NB4 (cell line): ENCODE data around the gene EPHB1.

Experiments
- DNase-seq: peaks from one replicate; pipeline ENCODE4 v3.0.0; 2010; ENCODE audit warnings: low read depth
- H3K4me3 ChIP-seq: one replicate; pipeline ENCODE4 v1.5.1; 2011; ENCODE audit warnings: mild to moderate bottlenecking, low read depth, low read length, moderate library complexity
- MYC ChIP-seq: IDR thresholded peaks from 2 replicates; pipeline ENCODE4 v1.6.1; 2011; ENCODE audit warnings: low read depth, low read length
- POLR2A ChIP-seq: IDR thresholded peaks from 2 replicates; pipeline ENCODE4 v1.6.1; 2011; ENCODE audit warnings: mild to moderate bottlenecking; ENCODE audit not compliant: insufficient read length; ENCODE audit errors: extremely low read depth
- TF ChIP-seq, protein P1 (sequence below): IDR thresholded peaks from 2 replicates; pipeline ENCODE4 v1.6.1; 2011; ENCODE audit warnings: low read depth, low read length
- TF ChIP-seq, protein P2 (sequence below): IDR thresholded peaks from one replicate; pipeline ENCODE4 v1.5.1; 2012; ENCODE audit warnings: low read depth, low read length

EPHB1 gene

DNA sequence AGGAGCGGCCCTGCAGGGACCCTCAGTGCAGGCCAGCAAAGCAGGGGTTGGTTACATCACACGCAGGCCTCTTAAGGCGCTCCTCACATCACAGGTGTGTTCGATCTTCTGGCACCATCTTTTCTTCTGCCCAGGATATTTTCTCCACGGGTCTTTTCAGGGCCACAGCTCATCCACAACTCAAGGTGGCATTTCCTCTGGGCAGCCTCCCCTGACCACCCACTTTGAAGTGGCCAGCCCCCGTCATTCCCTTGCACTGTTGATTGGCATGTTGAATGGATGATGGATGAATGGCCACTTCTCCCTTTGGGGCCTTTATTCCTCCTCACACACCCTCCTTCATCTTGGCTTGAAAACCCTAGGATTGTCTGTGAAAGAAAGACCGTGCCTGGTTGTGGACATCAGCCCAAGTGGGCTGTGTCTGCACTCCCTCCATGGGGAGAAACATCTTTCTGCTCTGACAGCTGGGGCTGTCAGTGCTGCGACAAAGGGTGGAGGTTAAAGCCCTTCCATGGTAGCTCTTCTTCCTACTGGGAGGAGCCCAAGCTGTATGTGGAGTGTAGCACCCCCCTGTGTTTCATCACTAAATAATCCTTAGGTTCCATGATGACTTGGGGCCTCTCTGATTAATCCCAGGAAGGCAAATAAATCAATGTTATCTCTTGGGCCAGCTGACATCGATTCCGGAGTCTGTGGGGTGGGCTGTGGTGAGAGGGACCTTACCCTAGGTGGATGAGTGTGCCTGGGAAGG, 102.5 kb downstream of the EPHB1 start:
- DNase-seq = no peak
- no peak overlapping the region for H3K4me3 ChIP-seq
- TF ChIP-seq, protein P1, sequence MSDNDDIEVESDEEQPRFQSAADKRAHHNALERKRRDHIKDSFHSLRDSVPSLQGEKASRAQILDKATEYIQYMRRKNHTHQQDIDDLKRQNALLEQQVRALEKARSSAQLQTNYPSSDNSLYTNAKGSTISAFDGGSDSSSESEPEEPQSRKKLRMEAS = no peak
- TF ChIP-seq MYC = no peak
- no peak for TF ChIP-seq POLR2A
- TF ChIP-seq, protein P2, sequence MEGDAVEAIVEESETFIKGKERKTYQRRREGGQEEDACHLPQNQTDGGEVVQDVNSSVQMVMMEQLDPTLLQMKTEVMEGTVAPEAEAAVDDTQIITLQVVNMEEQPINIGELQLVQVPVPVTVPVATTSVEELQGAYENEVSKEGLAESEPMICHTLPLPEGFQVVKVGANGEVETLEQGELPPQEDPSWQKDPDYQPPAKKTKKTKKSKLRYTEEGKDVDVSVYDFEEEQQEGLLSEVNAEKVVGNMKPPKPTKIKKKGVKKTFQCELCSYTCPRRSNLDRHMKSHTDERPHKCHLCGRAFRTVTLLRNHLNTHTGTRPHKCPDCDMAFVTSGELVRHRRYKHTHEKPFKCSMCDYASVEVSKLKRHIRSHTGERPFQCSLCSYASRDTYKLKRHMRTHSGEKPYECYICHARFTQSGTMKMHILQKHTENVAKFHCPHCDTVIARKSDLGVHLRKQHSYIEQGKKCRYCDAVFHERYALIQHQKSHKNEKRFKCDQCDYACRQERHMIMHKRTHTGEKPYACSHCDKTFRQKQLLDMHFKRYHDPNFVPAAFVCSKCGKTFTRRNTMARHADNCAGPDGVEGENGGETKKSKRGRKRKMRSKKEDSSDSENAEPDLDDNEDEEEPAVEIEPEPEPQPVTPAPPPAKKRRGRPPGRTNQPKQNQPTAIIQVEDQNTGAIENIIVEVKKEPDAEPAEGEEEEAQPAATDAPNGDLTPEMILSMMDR = no peak

DNA sequence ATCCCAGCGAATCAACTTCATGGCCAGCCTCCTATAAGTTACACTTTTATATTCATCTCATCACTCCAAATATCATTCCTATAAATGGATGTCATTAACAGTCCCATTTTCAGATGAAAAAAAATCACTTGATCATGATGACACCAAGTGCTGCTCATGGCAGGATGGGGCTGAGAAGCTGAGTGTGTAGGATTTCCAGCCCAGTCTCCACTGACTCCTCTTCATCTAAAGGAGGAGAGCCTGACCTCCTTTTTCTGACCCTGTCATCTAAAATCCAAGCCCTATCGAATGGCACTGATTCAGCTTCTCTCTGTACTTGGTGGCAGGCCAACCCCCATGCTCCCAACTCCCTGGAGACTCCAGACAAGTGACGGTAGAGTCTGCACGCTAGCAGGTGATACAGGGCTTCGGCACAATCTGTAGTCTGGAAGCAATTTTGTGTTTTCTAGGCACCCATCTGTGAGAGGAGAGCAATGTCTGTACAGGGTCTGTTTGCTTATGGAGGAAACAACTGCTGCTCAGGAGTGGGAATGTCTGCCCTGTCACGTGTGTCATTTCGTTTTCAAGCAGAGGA, 103.2 kb downstream of the EPHB1 start:
- TF ChIP-seq, protein P2 = no peak
- no peak for TF ChIP-seq MYC
- TF ChIP-seq, protein P1 = no peak
- no peak for TF ChIP-seq POLR2A
- no peak for DNase-seq
- no peak overlapping the region for H3K4me3 ChIP-seq

DNA sequence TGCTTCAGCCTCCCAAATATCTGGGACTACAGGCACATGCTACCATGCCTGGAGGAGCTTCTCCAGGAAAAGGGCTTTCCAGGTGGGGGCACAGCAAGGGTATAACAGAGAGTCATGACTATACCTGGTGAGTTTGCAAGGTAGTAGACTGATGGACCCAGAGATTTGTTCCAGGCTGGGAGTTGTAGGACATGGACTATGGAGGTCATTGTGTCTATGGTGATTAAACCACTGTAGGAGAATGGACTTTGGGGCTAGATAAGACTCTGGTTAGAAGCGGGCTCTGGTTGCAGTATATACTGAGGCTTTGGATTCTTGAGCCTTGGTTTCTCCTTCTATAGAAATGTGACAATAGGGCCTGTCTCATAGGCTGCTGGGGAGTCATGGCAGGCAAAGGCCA, 104.7 kb downstream of the EPHB1 start:
- TF ChIP-seq, protein P1 = no peak
- no peak for TF ChIP-seq POLR2A
- no peak for TF ChIP-seq MYC
- TF ChIP-seq, protein P2 = no peak
- no peak overlapping the region for H3K4me3 ChIP-seq
- no peak for DNase-seq

DNA sequence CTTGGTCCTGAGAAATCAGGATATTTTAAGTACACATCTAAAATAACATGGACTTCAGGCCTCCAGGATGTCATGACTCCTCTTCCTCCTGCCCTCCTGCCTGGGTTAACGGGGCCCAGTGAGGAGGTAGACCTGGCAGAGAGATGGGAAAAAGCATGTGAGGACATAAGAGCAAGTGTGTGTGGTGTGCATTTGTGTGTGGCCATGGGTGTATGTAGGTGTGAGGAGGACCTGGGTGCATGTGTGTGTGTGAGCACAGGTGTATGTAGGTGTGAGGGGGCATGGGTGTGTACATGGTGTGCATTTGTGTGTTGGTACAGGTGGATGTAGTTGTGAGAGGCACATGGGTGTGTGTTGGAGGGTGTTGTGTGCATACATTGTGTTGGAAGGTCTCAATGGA, 105.4 kb downstream of the EPHB1 start:
- no peak overlapping the region for H3K4me3 ChIP-seq
- no peak for DNase-seq
- TF ChIP-seq, protein P1 = no peak
- TF ChIP-seq POLR2A (no peak), MYC (no peak)
- TF ChIP-seq, protein P2 = no peak

DNA sequence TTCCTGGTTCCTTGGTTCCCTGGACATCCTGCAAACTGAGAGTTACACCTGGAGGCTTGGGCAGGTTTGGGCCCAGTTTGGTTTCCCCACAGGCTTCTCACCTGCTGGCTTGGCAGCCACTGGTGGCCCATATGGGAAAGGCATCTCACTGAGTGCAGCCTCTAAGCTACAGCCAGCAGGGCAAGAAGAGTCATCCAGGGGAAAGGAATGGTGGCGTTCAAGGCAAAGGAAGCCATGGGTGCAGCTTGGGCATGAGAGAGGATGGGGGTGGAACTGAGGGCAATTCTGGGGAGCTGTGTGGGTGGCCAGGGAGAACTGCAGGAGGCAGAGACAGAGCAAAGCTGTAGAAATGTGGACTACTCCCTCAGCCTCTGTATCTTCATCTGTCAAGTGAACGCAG, 106.4 kb downstream of the EPHB1 start:
- DNase-seq = no peak
- TF ChIP-seq POLR2A (no peak), MYC (no peak)
- TF ChIP-seq, protein P2 = no peak
- TF ChIP-seq, protein P1 = no peak
- H3K4me3 ChIP-seq = no peak overlapping the region
